Hepatocyte (in vitro differentiated cells): ENCODE data around the gene GTPBP8.

Experiments used
- EZH2 ChIP-seq: fragments of 200-600 bp; sonication (generic); IDR thresholded peaks from 2 replicates; pipeline ENCODE4 v1.6.1; 2016; ENCODE audit warnings: antibody characterized with exemption, mild to moderate bottlenecking, borderline replicate concordance
- EZH2phosphoT487 ChIP-seq: fragments of 200-600 bp; sonication (generic); IDR thresholded peaks from one replicate; pipeline ENCODE4 v1.6.1; 2018; ENCODE audit warnings: antibody characterized with exemption, mild to moderate bottlenecking, low read depth, moderate library complexity; ENCODE audit not compliant: unreplicated experiment, severe bottlenecking
- TF ChIP-seq, protein P1 (sequence below): fragments of 200-600 bp; sonication (generic); IDR thresholded peaks from 2 replicates; pipeline ENCODE4 v1.5.1; 2016; ENCODE audit warnings: antibody characterized with exemption, mild to moderate bottlenecking; ENCODE audit not compliant: poor library complexity

DNA sequence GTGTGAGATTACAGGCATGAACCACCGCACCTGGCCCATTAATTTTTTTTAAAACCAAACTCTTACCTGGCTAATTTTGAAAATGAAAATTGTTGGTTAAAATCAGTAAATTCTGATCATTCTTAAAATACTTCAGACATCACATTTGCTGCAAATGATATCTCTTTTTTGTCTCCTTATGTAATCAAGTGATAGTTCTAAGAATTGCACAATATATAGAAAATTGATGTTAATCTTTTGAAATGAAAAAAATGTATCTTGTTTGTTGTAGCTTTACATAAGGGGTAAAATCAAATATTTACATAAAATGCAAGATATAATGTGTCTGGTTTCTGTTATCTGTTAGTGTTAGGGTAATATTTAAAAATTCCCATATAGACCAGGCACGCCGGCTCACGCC, 5.0 kb downstream of the GTPBP8 start:
- TF ChIP-seq EZH2: no peak
- TF ChIP-seq, protein P1, sequence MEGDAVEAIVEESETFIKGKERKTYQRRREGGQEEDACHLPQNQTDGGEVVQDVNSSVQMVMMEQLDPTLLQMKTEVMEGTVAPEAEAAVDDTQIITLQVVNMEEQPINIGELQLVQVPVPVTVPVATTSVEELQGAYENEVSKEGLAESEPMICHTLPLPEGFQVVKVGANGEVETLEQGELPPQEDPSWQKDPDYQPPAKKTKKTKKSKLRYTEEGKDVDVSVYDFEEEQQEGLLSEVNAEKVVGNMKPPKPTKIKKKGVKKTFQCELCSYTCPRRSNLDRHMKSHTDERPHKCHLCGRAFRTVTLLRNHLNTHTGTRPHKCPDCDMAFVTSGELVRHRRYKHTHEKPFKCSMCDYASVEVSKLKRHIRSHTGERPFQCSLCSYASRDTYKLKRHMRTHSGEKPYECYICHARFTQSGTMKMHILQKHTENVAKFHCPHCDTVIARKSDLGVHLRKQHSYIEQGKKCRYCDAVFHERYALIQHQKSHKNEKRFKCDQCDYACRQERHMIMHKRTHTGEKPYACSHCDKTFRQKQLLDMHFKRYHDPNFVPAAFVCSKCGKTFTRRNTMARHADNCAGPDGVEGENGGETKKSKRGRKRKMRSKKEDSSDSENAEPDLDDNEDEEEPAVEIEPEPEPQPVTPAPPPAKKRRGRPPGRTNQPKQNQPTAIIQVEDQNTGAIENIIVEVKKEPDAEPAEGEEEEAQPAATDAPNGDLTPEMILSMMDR: no peak
- no peak for TF ChIP-seq EZH2phosphoT487
